ENCODE results near the gene RFX3. TPM values are rescaled to one million over a fixed set of nuclear protein-coding genes. Genes with fewer than 3 reads are reported as not detected.

Gene RFX3
- total RNA-seq, 1 experiment from 2014 or later, result 9.9 TPM

- Histone ChIP-seq H4K8ac (replicated peaks; ENCODE audit: insufficient read length, low read depth, low read length) (no peak overlapping the region), H2BK20ac (ENCODE audit: low read depth, low read length, poor library complexity, severe bottlenecking) (no peak overlapping the region), H3K18ac (ENCODE audit: insufficient read length, low read depth, low read length) (no peak overlapping the region), H2AK5ac (ENCODE audit: insufficient read length, low read length) (no peak overlapping the region), H3K4ac (ENCODE audit: low read depth, low read length) (no peak overlapping the region), H4K5ac (ENCODE audit: insufficient read length, low read depth, low read length) (no peak overlapping the region), H3K14ac (ENCODE audit: insufficient read depth, low read length) (no peak overlapping the region), H2BK12ac (ENCODE audit: insufficient read length, low read depth, low read length) (no peak overlapping the region), H4K91ac (ENCODE audit: insufficient read length, low read depth, low read length) (no peak overlapping the region), H2BK120ac (ENCODE audit: low read depth, low read length, poor library complexity, severe bottlenecking) (no peak overlapping the region), H2BK5ac (ENCODE audit: insufficient read length, low read length) (no peak overlapping the region), H3K23ac (ENCODE audit: insufficient read length, low read depth, low read length) (no peak overlapping the region), H3K4me1 (ENCODE audit: insufficient read depth, low read length) (no peaks in the 10 kb centered on the region), H4K20me1 (ENCODE audit: control insufficient read depth, insufficient read depth, insufficient read length) (no peaks in the 10 kb centered on the region), H3K56ac (ENCODE audit: insufficient read length, low read depth, low read length) (no peak overlapping the region), H3K79me2 (ENCODE audit: insufficient read depth, low read length) (no peaks in the 10 kb centered on the region), H3K27me3 (ENCODE audit: insufficient read depth, low read length) (no peaks in the 10 kb centered on the region), H3K79me1 (ENCODE audit: insufficient read depth, low read depth, low read length, poor library complexity, severe bottlenecking) (no peaks in the 10 kb centered on the region), H3K27ac (ENCODE audit: insufficient read length, low read depth, low read length) (no peak overlapping the region), H3K9ac (ENCODE audit: extremely low read depth, insufficient read length, low read length) (no peak overlapping the region), H3T11ph (ENCODE audit: low read length) (no peak overlapping the region), H3K23me2 (ENCODE audit: insufficient read length, low read depth, low read length, poor library complexity, severe bottlenecking) (no peaks in the 10 kb centered on the region), H2AFZ (ENCODE audit: low read length) (no peak overlapping the region), H3K9me3 (ENCODE audit: control insufficient read depth, low read depth, low read length) (no peaks in the 10 kb centered on the region), H3K4me2 (ENCODE audit: insufficient read depth, insufficient read length, low read length) (no peak overlapping the region), H2BK15ac (ENCODE audit: low read depth, low read length) (no peak overlapping the region)
- H3K27me3 Mint-ChIP-seq (ENCODE audit: low read depth), result no peaks in the 10 kb centered on the region
- H3K4me1 Mint-ChIP-seq, result no peaks in the 10 kb centered on the region
- no CpG with 5 or more reads among the region's 3 CpGs for WGBS (ENCODE audit: extremely low coverage, insufficient read length, low lambda C conversion rate)
- peaks cover 3 to 4% of the 10 kb centered on the region in 2 experiments; a peak in 2 of 5 replicates for H3K9me3 Mint-ChIP-seq
- no peak overlapping the region for H3K4me3 Mint-ChIP-seq
- H3K36me3 Mint-ChIP-seq (ENCODE audit: insufficient read depth in 1 of 3, low read depth in 3 of 3), result peaks cover 3 to 10% (median 3%) of the 10 kb centered on the region in 3 experiments
- DNase-seq, result no peak
- TF ChIP-seq CTCF (conservative IDR thresholded peaks at IDR 0.05), result no peak
- H3K27ac Mint-ChIP-seq, result peak overlapping the region in 2 of 3 experiments; percentile 2 to 36; a peak in 1 of 7 replicates
Measured at GRCh38 chr9:3337515-3338225, 188.1 kb downstream of the RFX3 start.

Measured in H9 (cell line).